ENCODE data around the gene SALL3.

The SALL3 gene

GRCh38 chr18:78972385-78972918, 7.2 kb upstream of the SALL3 start:
- TF ChIP-seq ZFX (IDR thresholded peaks at IDR 0.05; ENCODE audit: borderline replicate concordance): no peak
- H3K27ac ChIP-seq: no peak overlapping the region

- TF ChIP-seq CTCF (IDR thresholded peaks at IDR 0.05) (no peak), ZFX (IDR thresholded peaks at IDR 0.05; ENCODE audit: borderline replicate concordance) (no peak)
- H3K27ac ChIP-seq: no peak overlapping the region
These were observed 6.7 kb upstream of the SALL3 start for GRCh38 chr18:78972930-78973331.

GRCh38 chr18:78973357-78974083, 6.1 kb upstream of the SALL3 start:
- TF ChIP-seq ZFX (IDR thresholded peaks at IDR 0.05; ENCODE audit: borderline replicate concordance) (no peak), CTCF (IDR thresholded peaks at IDR 0.05) (no peak)
- H3K27ac ChIP-seq: no peak overlapping the region

GRCh38 chr18:78974115-78974761, 5.4 kb upstream of the SALL3 start:
- no peak overlapping the region for H3K27ac ChIP-seq
- TF ChIP-seq CTCF (IDR thresholded peaks at IDR 0.05): no peak
- TF ChIP-seq ZFX (IDR thresholded peaks at IDR 0.05; ENCODE audit: borderline replicate concordance): no peak

- no peak overlapping the region for H3K27ac ChIP-seq
- TF ChIP-seq CTCF (IDR thresholded peaks at IDR 0.05) (no peak), ZFX (IDR thresholded peaks at IDR 0.05; ENCODE audit: borderline replicate concordance) (no peak)
These were observed 4.3 kb upstream of the SALL3 start for GRCh38 chr18:78975292-78975691.

GRCh38 chr18:78975699-78976335, 3.8 kb upstream of the SALL3 start:
- TF ChIP-seq CTCF (IDR thresholded peaks at IDR 0.05): no peak
- no peak for TF ChIP-seq ZFX (IDR thresholded peaks at IDR 0.05; ENCODE audit: borderline replicate concordance)
- no peak overlapping the region for H3K27ac ChIP-seq

- TF ChIP-seq CTCF (IDR thresholded peaks at IDR 0.05): no peak
- no peak for TF ChIP-seq ZFX (IDR thresholded peaks at IDR 0.05; ENCODE audit: borderline replicate concordance)
- no peak overlapping the region for H3K27ac ChIP-seq
These were observed 2.6 kb upstream of the SALL3 start for GRCh38 chr18:78976765-78977636.
